ENCODE data around the gene SSRP1.
"Not testable (repeated sequence)": the region's sequence is repeated elsewhere in the genome, so short reads cannot be mapped to it uniquely, and the experiment has no call there.

The SSRP1 gene

DNA sequence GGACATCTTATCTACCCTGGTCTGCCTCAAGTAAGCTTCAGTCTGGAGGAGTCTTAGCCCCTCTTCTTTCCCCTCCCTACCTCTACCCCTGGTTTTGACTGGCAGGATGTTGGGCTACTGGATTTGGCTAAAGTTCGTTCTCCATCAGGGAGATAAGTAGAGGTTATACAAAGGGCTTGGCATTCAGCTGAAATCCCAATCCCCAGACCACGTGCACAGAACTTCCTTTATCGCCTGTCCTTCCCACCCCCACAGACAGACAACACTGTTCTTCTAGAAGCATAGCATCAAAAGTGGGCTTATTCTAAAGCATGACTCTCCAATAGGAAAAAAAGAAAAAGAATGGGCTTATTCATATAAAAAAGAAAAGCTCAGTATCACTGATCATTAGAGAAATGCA, 37.5 kb upstream of the SSRP1 start:
- FAIRE-seq: no peak
- TF ChIP-seq POLR2A (IDR thresholded peaks at IDR 0.05; ENCODE audit: low read depth, low read length): no peak
- no peak for TF ChIP-seq TAF1 (IDR thresholded peaks at IDR 0.05; ENCODE audit: low read depth, low read length)
- TF ChIP-seq SPI1 (IDR thresholded peaks at IDR 0.05; ENCODE audit: low read depth, low read length): no peak
- TF ChIP-seq POLR2AphosphoS5 (IDR thresholded peaks at IDR 0.05; ENCODE audit: low read depth, low read length): no peak
- no peak for TF ChIP-seq POU2F2 (IDR thresholded peaks at IDR 0.05; ENCODE audit: low read depth, low read length)
- TF ChIP-seq PAX5 (IDR thresholded peaks at IDR 0.05; ENCODE audit: insufficient read depth, low read length, severe bottlenecking): no peak
- no peak for DNase-seq (ENCODE audit: insufficient read length, low spot score)

DNA sequence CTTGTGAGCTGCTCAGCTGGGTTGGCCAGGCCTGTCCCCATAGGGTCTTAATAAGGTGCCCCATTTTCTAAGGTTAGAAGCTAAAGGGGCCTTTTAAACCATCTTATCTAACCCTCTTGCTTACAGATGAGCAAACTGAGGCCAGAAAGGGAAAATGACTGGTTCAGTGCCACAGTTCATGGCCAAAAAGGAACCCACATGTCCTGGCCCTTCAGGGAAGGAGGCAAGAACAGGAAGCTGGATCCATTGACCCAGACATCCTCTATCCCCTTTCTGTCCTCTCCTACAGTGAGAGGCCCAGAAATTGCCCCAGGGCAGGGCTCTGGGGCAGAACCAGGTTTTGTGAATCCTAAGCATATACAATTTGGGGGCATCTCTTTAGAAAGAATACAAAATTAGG, 35.2 kb upstream of the SSRP1 start:
- no peak for FAIRE-seq
- TF ChIP-seq TAF1 (IDR thresholded peaks at IDR 0.05; ENCODE audit: low read depth, low read length) (no peak), PAX5 (IDR thresholded peaks at IDR 0.05; ENCODE audit: insufficient read depth, low read length, severe bottlenecking) (no peak), POLR2A (IDR thresholded peaks at IDR 0.05; ENCODE audit: low read depth, low read length) (no peak), SPI1 (IDR thresholded peaks at IDR 0.05; ENCODE audit: low read depth, low read length) (no peak), POLR2AphosphoS5 (IDR thresholded peaks at IDR 0.05; ENCODE audit: low read depth, low read length) (no peak), POU2F2 (IDR thresholded peaks at IDR 0.05; ENCODE audit: low read depth, low read length) (no peak)

DNA sequence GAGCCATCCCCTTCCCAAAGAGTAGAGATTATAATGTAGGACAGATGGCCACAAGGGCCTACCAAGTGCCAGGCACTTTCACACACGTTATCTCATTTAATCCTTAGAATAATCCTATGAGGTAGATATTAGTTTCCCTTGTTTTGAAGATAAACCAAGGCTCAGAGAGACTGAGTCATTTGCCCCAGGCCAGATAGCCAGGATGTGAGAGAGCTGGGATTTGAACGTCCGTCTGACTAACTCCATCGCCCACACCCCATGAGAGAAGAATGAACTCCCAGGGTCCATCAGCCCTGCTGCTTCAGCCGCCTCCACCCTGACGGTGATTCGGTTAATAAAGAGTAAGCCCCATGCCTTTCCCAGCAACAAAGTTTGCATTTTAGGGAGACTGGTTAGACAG, 34.6 kb upstream of the SSRP1 start:
- TF ChIP-seq POU2F2 (IDR thresholded peaks at IDR 0.05; ENCODE audit: low read depth, low read length): no peak
- TF ChIP-seq PAX5 (IDR thresholded peaks at IDR 0.05; ENCODE audit: insufficient read depth, low read length, severe bottlenecking): no peak
- TF ChIP-seq SPI1 (IDR thresholded peaks at IDR 0.05; ENCODE audit: low read depth, low read length): no peak
- FAIRE-seq (no peak), DNase-seq (ENCODE audit: insufficient read length, low spot score) (no peak)

More for the DNA sequence above, 35.2 kb upstream of the SSRP1 start:
- no peak for DNase-seq (ENCODE audit: insufficient read length, low spot score)

DNA sequence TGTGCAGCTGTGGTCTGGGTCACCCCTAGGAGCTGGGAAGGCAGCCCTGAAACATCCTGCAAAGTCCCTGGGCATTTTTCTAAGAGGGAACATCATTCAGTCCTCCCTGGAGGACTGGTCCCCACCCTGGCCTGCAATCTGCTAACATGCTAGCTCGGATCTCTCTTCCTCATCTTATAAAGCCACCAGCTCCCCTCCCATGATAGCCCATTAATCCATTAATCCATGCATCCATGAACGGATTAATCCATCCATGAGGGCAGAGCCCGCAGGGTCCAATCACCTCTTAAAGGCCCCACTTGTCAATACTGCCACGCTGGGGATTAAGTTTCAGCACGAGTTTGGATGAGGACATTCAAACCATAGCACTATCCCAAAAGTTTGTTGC, 33.1 kb upstream of the SSRP1 start:
- no peak for DNase-seq (ENCODE audit: insufficient read length, low spot score)
- TF ChIP-seq SPI1 (IDR thresholded peaks at IDR 0.05; ENCODE audit: low read depth, low read length) (no peak), POLR2AphosphoS5 (IDR thresholded peaks at IDR 0.05; ENCODE audit: low read depth, low read length) (no peak), PAX5 (IDR thresholded peaks at IDR 0.05; ENCODE audit: insufficient read depth, low read length, severe bottlenecking) (no peak), TAF1 (IDR thresholded peaks at IDR 0.05; ENCODE audit: low read depth, low read length) (no peak), POLR2A (IDR thresholded peaks at IDR 0.05; ENCODE audit: low read depth, low read length) (no peak), POU2F2 (IDR thresholded peaks at IDR 0.05; ENCODE audit: low read depth, low read length) (no peak)
- FAIRE-seq: no peak

DNA sequence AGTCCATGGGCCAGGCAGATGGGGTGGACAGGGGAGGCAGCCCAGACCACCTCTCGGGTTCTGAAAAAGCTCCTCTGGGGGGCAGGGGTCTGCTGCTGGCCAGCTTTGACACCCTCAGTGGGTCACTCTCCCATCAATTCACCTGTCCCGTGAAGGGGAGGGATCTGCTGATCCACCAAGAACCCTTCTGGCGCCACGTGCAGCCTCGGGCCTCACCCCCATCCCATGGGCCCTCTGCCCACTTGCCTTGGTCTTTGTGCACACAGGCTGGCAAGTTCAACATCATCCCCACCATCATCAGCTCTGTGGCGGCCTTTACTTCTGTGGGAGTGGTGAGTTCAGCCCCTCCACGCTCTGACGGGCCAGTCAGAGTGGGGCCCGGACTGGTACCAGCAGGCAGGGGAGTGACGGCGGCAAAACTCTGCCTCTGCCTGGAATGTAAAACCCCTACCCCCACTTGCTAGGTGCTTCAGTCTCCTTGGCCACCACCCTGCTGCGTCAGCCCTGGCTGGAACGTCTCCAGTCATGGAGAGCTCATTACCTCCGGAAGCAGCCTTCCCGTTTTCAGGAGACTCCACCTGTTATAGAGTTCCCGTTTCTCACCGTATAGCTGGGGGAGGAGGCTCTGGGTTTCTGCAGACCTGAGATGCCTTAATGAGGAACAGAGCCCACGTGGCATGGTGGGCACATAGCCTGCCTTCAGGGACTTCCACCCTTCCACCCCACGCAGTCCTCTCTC, 32.6 kb upstream of the SSRP1 start:
- DNase-seq (ENCODE audit: insufficient read length, low spot score): no peak
- FAIRE-seq: no peak
- TF ChIP-seq TAF1 (IDR thresholded peaks at IDR 0.05; ENCODE audit: low read depth, low read length): no peak
- no peak for TF ChIP-seq PAX5 (IDR thresholded peaks at IDR 0.05; ENCODE audit: insufficient read depth, low read length, severe bottlenecking)
- no peak for TF ChIP-seq POLR2A (IDR thresholded peaks at IDR 0.05; ENCODE audit: low read depth, low read length)
- no peak for TF ChIP-seq SPI1 (IDR thresholded peaks at IDR 0.05; ENCODE audit: low read depth, low read length)
- no peak for TF ChIP-seq POU2F2 (IDR thresholded peaks at IDR 0.05; ENCODE audit: low read depth, low read length)
- no peak for TF ChIP-seq POLR2AphosphoS5 (IDR thresholded peaks at IDR 0.05; ENCODE audit: low read depth, low read length)

DNA sequence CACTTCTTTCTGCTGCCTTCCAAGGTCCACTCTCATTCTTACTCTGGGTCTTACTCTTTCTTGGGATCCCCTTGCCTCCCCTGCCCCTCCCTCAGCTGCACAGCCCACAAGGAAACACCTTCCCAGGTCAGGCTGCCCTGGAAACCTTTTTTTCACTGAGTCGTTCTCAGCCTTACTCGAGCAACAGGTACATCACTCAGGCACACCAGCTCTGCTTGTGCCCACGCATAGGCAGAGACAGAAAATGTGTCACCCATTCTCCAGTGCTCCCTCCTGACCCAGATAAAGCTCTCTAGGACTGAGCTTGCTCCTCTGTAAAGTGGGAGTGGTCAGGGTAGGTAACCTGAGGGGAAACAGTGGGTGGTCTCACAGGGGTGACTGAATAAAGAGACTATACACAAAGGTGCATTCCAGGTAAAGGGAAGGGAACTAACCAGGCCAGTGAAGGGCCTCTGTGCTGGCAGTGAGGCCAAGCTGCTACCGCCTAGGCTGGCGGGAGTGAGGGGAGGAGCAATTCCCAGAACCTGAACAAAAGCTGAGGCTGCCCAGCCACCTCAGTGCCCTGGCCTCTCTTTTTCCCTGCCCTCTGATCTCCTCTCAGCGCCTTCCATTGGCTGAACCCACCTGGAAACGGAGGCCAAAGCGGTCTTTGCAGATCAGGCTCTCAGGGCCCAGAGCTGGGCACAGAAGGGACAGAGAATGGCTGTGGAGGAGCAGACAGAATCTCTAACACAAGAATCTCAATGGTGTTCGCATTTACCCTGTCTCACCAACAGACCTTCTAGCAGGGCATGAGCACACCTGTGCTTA, 29.4 kb upstream of the SSRP1 start:
- FAIRE-seq (no peak), DNase-seq (ENCODE audit: insufficient read length, low spot score) (no peak)
- TF ChIP-seq POU2F2 (IDR thresholded peaks at IDR 0.05; ENCODE audit: low read depth, low read length): no peak
- TF ChIP-seq SPI1 (IDR thresholded peaks at IDR 0.05; ENCODE audit: low read depth, low read length): no peak
- TF ChIP-seq PAX5 (IDR thresholded peaks at IDR 0.05; ENCODE audit: insufficient read depth, low read length, severe bottlenecking): no peak
- no peak for TF ChIP-seq TAF1 (IDR thresholded peaks at IDR 0.05; ENCODE audit: low read depth, low read length)
- no peak for TF ChIP-seq POLR2A (IDR thresholded peaks at IDR 0.05; ENCODE audit: low read depth, low read length)
- no peak for TF ChIP-seq POLR2AphosphoS5 (IDR thresholded peaks at IDR 0.05; ENCODE audit: low read depth, low read length)

DNA sequence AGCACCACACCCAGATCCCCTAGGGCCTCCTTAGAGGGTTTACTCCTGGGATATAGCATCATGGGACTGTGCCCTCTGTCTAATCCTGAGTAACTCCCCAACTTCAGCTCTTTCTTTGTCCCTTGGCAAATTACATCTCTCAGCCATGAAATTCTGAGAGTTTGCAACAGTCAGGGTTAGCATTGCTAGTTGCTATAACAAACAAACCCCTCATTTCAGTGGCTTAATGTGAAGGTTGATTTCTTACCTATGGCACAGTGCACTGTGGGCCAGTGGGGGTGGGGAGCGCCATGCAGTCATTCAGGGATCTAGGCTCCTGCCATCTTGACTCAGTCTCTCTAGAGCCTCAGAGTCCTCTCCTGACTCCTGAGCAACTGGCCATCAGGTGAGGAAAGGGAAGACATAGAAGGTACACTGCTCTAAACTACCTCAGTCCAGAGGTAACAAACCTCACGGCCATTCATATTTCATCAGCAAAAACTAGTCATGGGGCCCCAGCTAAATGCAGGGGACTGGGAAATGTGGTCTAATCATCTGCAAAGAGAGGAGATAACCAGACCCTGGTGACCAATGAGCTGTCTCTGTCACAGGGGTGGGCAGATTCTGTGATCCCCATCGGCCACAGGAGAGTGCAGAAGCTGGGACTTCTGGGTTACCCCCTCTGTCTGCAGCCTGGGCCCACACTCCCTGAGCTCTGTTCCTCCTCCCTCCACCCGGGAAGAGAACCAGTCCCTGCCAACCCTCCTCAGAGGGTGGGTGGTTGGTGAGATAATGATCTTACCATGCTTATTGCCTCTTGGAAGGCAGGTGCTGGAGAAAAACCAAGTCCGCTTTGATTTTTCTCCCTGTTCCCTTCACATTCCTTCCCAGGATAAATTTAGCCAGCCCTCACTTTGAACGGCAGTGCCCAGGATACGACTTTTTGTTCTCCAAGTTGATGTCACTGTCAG, 27.7 kb upstream of the SSRP1 start:
- no peak for DNase-seq (ENCODE audit: insufficient read length, low spot score)
- TF ChIP-seq POLR2AphosphoS5 (IDR thresholded peaks at IDR 0.05; ENCODE audit: low read depth, low read length) (no peak), PAX5 (IDR thresholded peaks at IDR 0.05; ENCODE audit: insufficient read depth, low read length, severe bottlenecking) (no peak), POLR2A (IDR thresholded peaks at IDR 0.05; ENCODE audit: low read depth, low read length) (no peak), TAF1 (IDR thresholded peaks at IDR 0.05; ENCODE audit: low read depth, low read length) (no peak), POU2F2 (IDR thresholded peaks at IDR 0.05; ENCODE audit: low read depth, low read length) (no peak), SPI1 (IDR thresholded peaks at IDR 0.05; ENCODE audit: low read depth, low read length) (no peak)
- no peak for FAIRE-seq

DNA sequence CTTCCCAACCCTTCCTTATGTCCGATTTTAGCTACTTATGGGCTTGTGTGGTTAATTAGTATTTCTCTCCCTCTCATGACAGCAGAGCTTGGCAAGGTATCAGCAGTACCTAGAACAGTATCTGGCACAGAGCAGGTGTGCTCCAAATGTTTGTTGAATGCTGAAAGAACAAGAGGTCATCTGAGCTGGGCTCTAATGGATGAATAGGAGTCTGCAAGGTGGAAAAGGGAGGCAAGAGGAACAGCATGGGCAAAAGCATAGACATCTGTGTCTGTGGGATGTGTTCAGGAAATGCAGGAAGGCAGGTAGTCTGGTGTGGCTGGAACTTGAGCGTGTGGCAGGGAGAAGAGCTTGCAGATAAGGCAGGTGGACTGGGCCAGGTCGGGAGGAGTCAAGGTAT, 26.2 kb upstream of the SSRP1 start:
- DNase-seq (ENCODE audit: insufficient read length, low spot score): no peak

DNA sequence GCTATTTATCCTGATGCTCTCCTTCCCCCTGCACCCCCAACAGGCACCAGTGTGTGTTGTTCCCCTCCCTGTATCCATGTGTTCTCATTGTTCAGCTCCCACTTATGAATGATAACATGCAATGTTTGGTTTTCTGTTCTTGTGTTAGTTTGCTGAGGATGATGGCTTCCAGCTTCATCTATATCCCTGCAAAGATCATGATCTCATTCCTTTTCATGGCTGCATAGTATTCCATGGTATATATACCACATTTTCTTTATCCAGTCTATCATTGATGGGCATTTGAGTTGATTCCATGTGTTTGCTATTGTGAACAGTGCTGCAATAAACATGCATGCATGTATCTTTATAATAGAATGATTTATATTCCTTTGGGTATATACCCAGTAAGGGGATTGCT, 25.7 kb upstream of the SSRP1 start:
- FAIRE-seq; DNase-seq (ENCODE audit: insufficient read length, low spot score): not testable (repeated sequence)

More for the DNA sequence above, 26.2 kb upstream of the SSRP1 start:
- FAIRE-seq: no peak
- TF ChIP-seq POLR2AphosphoS5 (IDR thresholded peaks at IDR 0.05; ENCODE audit: low read depth, low read length): no peak
- no peak for TF ChIP-seq PAX5 (IDR thresholded peaks at IDR 0.05; ENCODE audit: insufficient read depth, low read length, severe bottlenecking)
- TF ChIP-seq POU2F2 (IDR thresholded peaks at IDR 0.05; ENCODE audit: low read depth, low read length): no peak
- no peak for TF ChIP-seq POLR2A (IDR thresholded peaks at IDR 0.05; ENCODE audit: low read depth, low read length)
- TF ChIP-seq SPI1 (IDR thresholded peaks at IDR 0.05; ENCODE audit: low read depth, low read length): no peak
- no peak for TF ChIP-seq TAF1 (IDR thresholded peaks at IDR 0.05; ENCODE audit: low read depth, low read length)

Measured in GM12891 (cell line).